IMR-90 (cell line): ENCODE measurements around the gene CTBP2. TPM values are rescaled to one million over a fixed set of nuclear protein-coding genes. Genes with fewer than 3 reads are reported as not detected.

Experiments
- ATAC-seq: fragments of 200-7000 bp; cut with Tn5 transposase; 2 replicates; pipeline ENCODE4 v1.9.1; 2020; ENCODE audit warnings: low read depth, mild to moderate bottlenecking, moderate library complexity
- BruUV-seq: library from RNA; stranded (reverse); fragments of 400-500 nt; replicated peaks from 2 replicates; lab custom pipeline; 2021; lab: Mats Ljungman, UMichigan
- CTCF ChIA-PET: fragments of 300-600 bp; formaldehyde crosslinking; extraction: SDS; loops from one replicate; lab custom pipeline; 2021; ENCODE audit warnings: antibody characterized with exemption; lab: Yijun Ruan, JAX
- POLR2A ChIA-PET: fragments of 300-600 bp; sonication (Branson Sonifier 250); formaldehyde crosslinking; loops from one replicate; lab custom pipeline; 2022; ENCODE audit warnings: antibody characterized with exemption; ENCODE audit not compliant: unreplicated experiment; lab: Charles Lee
- DNase-seq: peaks from one replicate; pipeline ENCODE4 v3.0.0; 2013
- H2AFZ ChIP-seq: replicated peaks from 2 replicates; pipeline ENCODE3; 2013; ENCODE audit warnings: low read length, mild to moderate bottlenecking; ENCODE audit not compliant: poor library complexity
- H2AK5ac ChIP-seq: 2 replicates; pipeline ENCODE4 v1.6.1; 2013; ENCODE audit warnings: low read depth, low read length, inconsistent platforms
- H2AK9ac ChIP-seq: replicated peaks from 2 replicates; pipeline ENCODE3; 2013; ENCODE audit warnings: mild to moderate bottlenecking, low read depth, low read length, moderate library complexity; ENCODE audit not compliant: poor library complexity
- H2BK120ac ChIP-seq: 2 replicates; pipeline ENCODE4 v1.6.1; 2013; ENCODE audit warnings: low read depth, low read length, inconsistent platforms
- H2BK15ac ChIP-seq: 3 replicates; pipeline ENCODE4 v1.6.1; 2013; ENCODE audit warnings: low read depth, low read length, inconsistent platforms
- H2BK20ac ChIP-seq: 2 replicates; pipeline ENCODE4 v1.6.1; 2013; ENCODE audit warnings: low read depth, mild to moderate bottlenecking, inconsistent platforms, low read length, moderate library complexity
- H2BK5ac ChIP-seq: 2 replicates; pipeline ENCODE4 v1.6.1; 2013; ENCODE audit warnings: mild to moderate bottlenecking, low read depth, low read length, inconsistent platforms; ENCODE audit not compliant: poor library complexity, severe bottlenecking
- H3K14ac ChIP-seq: replicated peaks from 2 replicates; pipeline ENCODE4 v1.6.1; 2013; ENCODE audit warnings: low read depth, low read length, inconsistent platforms
- H3K18ac ChIP-seq: 2 replicates; pipeline ENCODE4 v1.6.1; 2013; ENCODE audit warnings: low read depth, low read length, control low read depth
- H3K23ac ChIP-seq: 2 replicates; pipeline ENCODE4 v1.6.1; 2013; ENCODE audit warnings: low read depth, low read length, inconsistent platforms
- H3K27ac ChIP-seq: 2 replicates; pipeline ENCODE4 v1.5.1; 2013; ENCODE audit warnings: mild to moderate bottlenecking, control low read depth, low read length; ENCODE audit not compliant: insufficient read depth
- H3K27me3 ChIP-seq: 2 replicates; pipeline ENCODE4 v1.6.1; 2013; ENCODE audit warnings: low read length; ENCODE audit not compliant: control insufficient read depth, insufficient read depth
- H3K36me3 ChIP-seq: 2 replicates; pipeline ENCODE4 v1.6.1; 2013; ENCODE audit warnings: low read length, mixed read lengths; ENCODE audit not compliant: control insufficient read depth, insufficient read depth
- H3K4ac ChIP-seq: 2 replicates; pipeline ENCODE4 v1.6.1; 2013; ENCODE audit warnings: low read depth, low read length, inconsistent platforms
- H3K4me1 ChIP-seq: 2 replicates; pipeline ENCODE4 v1.6.1; 2013; ENCODE audit warnings: low read length, mixed read lengths; ENCODE audit not compliant: control insufficient read depth, insufficient read depth
- H3K4me2 ChIP-seq: 2 replicates; pipeline ENCODE4 v1.6.1; 2013; ENCODE audit warnings: low read depth, mild to moderate bottlenecking, control low read depth, low read length, moderate library complexity
- H3K4me3 ChIP-seq: 2 replicates; pipeline ENCODE4 v1.5.1; 2013; ENCODE audit warnings: low read depth, mild to moderate bottlenecking, control low read depth, low read length, moderate library complexity; ENCODE audit not compliant: insufficient read depth
- H3K56ac ChIP-seq: 2 replicates; pipeline ENCODE4 v1.6.1; 2013; ENCODE audit warnings: low read length, inconsistent platforms; ENCODE audit not compliant: insufficient read depth; ENCODE audit errors: extremely low read depth
- H3K79me1 ChIP-seq, 2 experiments: 2 replicates each; pipeline ENCODE4 v1.6.1; 2013; ENCODE audit warnings: low read length in 2 of 2, inconsistent platforms in 1 of 2, low read depth in 1 of 2
- H3K9ac ChIP-seq: 2 replicates; pipeline ENCODE4 v1.6.1; 2013; ENCODE audit warnings: low read depth, low read length, control low read depth
- H3K9me1 ChIP-seq: 2 replicates; pipeline ENCODE4 v1.6.1; 2013; ENCODE audit warnings: low read length, inconsistent platforms; ENCODE audit not compliant: insufficient read depth
- H3K9me3 ChIP-seq: 2 replicates; pipeline ENCODE4 v1.6.1; 2013; ENCODE audit warnings: low read length; ENCODE audit not compliant: control insufficient read depth, insufficient read depth
- H4K20me1 ChIP-seq: 2 replicates; pipeline ENCODE4 v1.6.1; 2013; ENCODE audit warnings: low read length, inconsistent platforms; ENCODE audit not compliant: insufficient read depth
- H4K5ac ChIP-seq: 2 replicates; pipeline ENCODE4 v1.6.1; 2013; ENCODE audit warnings: mild to moderate bottlenecking, low read depth, low read length, control low read depth
- H4K8ac ChIP-seq, 2 experiments: 2 replicates each; pipeline ENCODE4 v1.6.1; 2013; ENCODE audit warnings: low read depth in 2 of 2, low read length in 2 of 2, control low read depth in 1 of 2, inconsistent platforms in 1 of 2
- H4K91ac ChIP-seq: 2 replicates; pipeline ENCODE4 v1.6.1; 2013; ENCODE audit warnings: low read depth, low read length, inconsistent platforms; ENCODE audit not compliant: insufficient read depth
- BHLHE40 ChIP-seq: fragments of 150-350 bp; IDR thresholded peaks from 2 replicates; pipeline ENCODE4 v1.6.1; 2016; ENCODE audit warnings: mild to moderate bottlenecking, low read depth, low read length
- CEBPB ChIP-seq: IDR thresholded peaks from 2 replicates; pipeline ENCODE4 v1.6.1; 2012; ENCODE audit warnings: low read depth, low read length, improper control_type of control experiment
- CHD1 ChIP-seq: IDR thresholded peaks from 2 replicates; pipeline ENCODE4 v1.6.1; 2012; ENCODE audit warnings: low read depth, low read length, improper control_type of control experiment
- CTCF ChIP-seq: conservative IDR thresholded peaks from 2 replicates; pipeline ENCODE4 v1.5.1; 2012; ENCODE audit warnings: mild to moderate bottlenecking, low read depth, low read length, improper control_type of control experiment
- ELK1 ChIP-seq: fragments of 150-350 bp; IDR thresholded peaks from 2 replicates; pipeline ENCODE4 v1.6.1; 2016; ENCODE audit warnings: low read depth, mild to moderate bottlenecking, low read length, moderate library complexity, borderline replicate concordance
- FOS ChIP-seq: fragments of 150-350 bp; IDR thresholded peaks from 2 replicates; pipeline ENCODE4 v1.6.1; 2016; ENCODE audit warnings: low read depth, low read length
- MXI1 ChIP-seq: IDR thresholded peaks from 2 replicates; pipeline ENCODE4 v1.6.1; 2012; ENCODE audit warnings: low read depth, mild to moderate bottlenecking, low read length, moderate library complexity, borderline replicate concordance
- POLR2A ChIP-seq: IDR thresholded peaks from 2 replicates; pipeline ENCODE4 v1.6.1; 2012; ENCODE audit warnings: mild to moderate bottlenecking, low read depth, low read length
- RAD21 ChIP-seq: IDR thresholded peaks from 2 replicates; pipeline ENCODE4 v1.6.1; 2012; ENCODE audit warnings: low read length, improper control_type of control experiment
- RCOR1 ChIP-seq: IDR thresholded peaks from 2 replicates; pipeline ENCODE4 v1.6.1; 2012; ENCODE audit warnings: mild to moderate bottlenecking, low read length, improper control_type of control experiment; ENCODE audit not compliant: insufficient replicate concordance
- RFX5 ChIP-seq: IDR thresholded peaks from 2 replicates; pipeline ENCODE4 v1.8.0; 2012; ENCODE audit warnings: low read depth, mild to moderate bottlenecking, low read length, moderate library complexity
- SMC3 ChIP-seq: fragments of 150-350 bp; IDR thresholded peaks from 2 replicates; pipeline ENCODE4 v1.6.1; 2016; ENCODE audit warnings: low read depth, mild to moderate bottlenecking, antibody characterized with exemption, low read length, moderate library complexity
- WGBS, 2 experiments: methylation state at CpG; one replicate each; pipeline versions ENCODE4 v1.1.5 to v1.1.7; 2013; ENCODE audit warnings: missing lambda C conversion rate in 2 of 2; ENCODE audit not compliant: insufficient read length in 1 of 2; ENCODE audit errors: extremely low coverage in 2 of 2; 5-methylcytosine and 5-hydroxymethylcytosine counted together
- dilution Hi-C: fragments of 300-500 bp; cut with HindIII; formaldehyde crosslinking; loops from one replicate; pipeline ENCODE4 v1.14.3; 2018; ENCODE audit warnings: low sequenced_read_pairs; ENCODE audit not compliant: unreplicated experiment
- in situ Hi-C: fragments of 300-500 bp; cut with MboI; formaldehyde crosslinking; loops from 3 replicates; pipeline ENCODE4 v1.14.3; 2019; ENCODE audit warnings: low sequenced_read_pairs, inconsistent platforms, mixed read lengths
- intact Hi-C: fragments of 100-400 bp; cut with micrococcal nuclease; formaldehyde crosslinking; loops from 2 replicates; pipeline ENCODE4 v1.10.0; 2022
- polyA plus RNA-seq, 3 experiments: library from polyadenylated mRNA; depleted of rRNA; stranded (reverse); fragments of >200 nt; gene quantifications; 2 replicates each; pipeline ENCODE4 v1.2.3, GENCODE V29; 2012; ENCODE audit warnings: low replicate concordance in 1 of 3
- total RNA-seq: library from RNA; depleted of rRNA; stranded (reverse); fragments of >200 nt; gene quantifications from 2 replicates; pipeline ENCODE4 v1.2.3, GENCODE V29; 2012

The CTBP2 gene
- total and polyA plus RNA-seq, 2 of the 4 experiments (the other 2 are of a cell fraction): 81.0 to 86.6 TPM

GRCh38 chr10:125027871-125028869 lies 132.2 kb downstream of the CTBP2 start (continued):
- no peak for TF ChIP-seq CEBPB
- no peak for TF ChIP-seq MXI1
- TF ChIP-seq CHD1: no peak

- Histone ChIP-seq H3K14ac (no peak overlapping the region), H3K27me3 (no peaks in the 10 kb centered on the region), H2BK20ac (no peak overlapping the region), H4K8ac (no peak overlapping the region), H4K5ac (no peak overlapping the region), H2AK5ac (no peak overlapping the region), H3K9ac (no peak overlapping the region), H3K9me1 (peaks cover 34% of the 10 kb centered on the region), H2BK15ac (no peak overlapping the region), H3K4ac (no peak overlapping the region), H3K9me3 (no peaks in the 10 kb centered on the region), H4K91ac (no peak overlapping the region), H3K4me2 (no peak overlapping the region), H2AK9ac (no peak overlapping the region), H3K79me1 (peaks cover 55 to 96% of the 10 kb centered on the region in 2 experiments), H3K56ac (no peak overlapping the region), H3K4me3 (no peak overlapping the region), H2BK5ac (no peak overlapping the region), H3K23ac (no peak overlapping the region), H3K4me1 (peaks cover 26% of the 10 kb centered on the region), H3K27ac (no peak overlapping the region), H3K36me3 (peaks cover 15% of the 10 kb centered on the region), H2AFZ (no peak overlapping the region), H3K18ac (no peak overlapping the region), H2BK120ac (no peak overlapping the region), H4K20me1 (peaks cover 93% of the 10 kb centered on the region)
- dilution Hi-C loops: no loop called here
- no peak for ATAC-seq
- in situ Hi-C loops: no loop called here
- no TSS peak for BruUV-seq
- intact Hi-C loops: no loop called here
- 93% methylated on average over 28 of the region's 40 CpGs; no CpG with 5 or more reads in 1 of the 2 experiments for WGBS, 2 experiments
- POLR2A ChIA-PET: no interaction called here
- CTCF ChIA-PET: no interaction called here
- DNase-seq: no peak
- TF ChIP-seq POLR2A (no peak), RAD21 (no peak), FOS (no peak), RFX5 (no peak), CTCF (no peak), RCOR1 (no peak), BHLHE40 (no peak), CEBPB (no peak), ELK1 (no peak), SMC3 (no peak), MXI1 (no peak)
Observed at GRCh38 chr10:125026974-125027735, 133.2 kb downstream of the CTBP2 start.
